Hindlimb muscle (tissue), 1 donor: ENCODE results near the gene B9D1. TPM values are rescaled to one million over a fixed set of nuclear protein-coding genes. Genes with fewer than 3 reads are reported as not detected.
"Not testable (repeated sequence)": the region's sequence is repeated elsewhere in the genome, so short reads cannot be mapped to it uniquely, and the experiment has no call there.

ENCODE experiments used
- DNase-seq: peaks from one replicate; pipeline ENCODE4 v3.0.0-alpha.2; 2013
- polyA plus RNA-seq: library from polyadenylated mRNA; unstranded; fragments of 120-200 nt; gene quantifications from one replicate; pipeline ENCODE4 v1.2.1, GENCODE V29; 2013; ENCODE audit not compliant: insufficient read length

B9D1 gene
- polyA plus RNA-seq, 1 donor: 6.1 TPM

DNA sequence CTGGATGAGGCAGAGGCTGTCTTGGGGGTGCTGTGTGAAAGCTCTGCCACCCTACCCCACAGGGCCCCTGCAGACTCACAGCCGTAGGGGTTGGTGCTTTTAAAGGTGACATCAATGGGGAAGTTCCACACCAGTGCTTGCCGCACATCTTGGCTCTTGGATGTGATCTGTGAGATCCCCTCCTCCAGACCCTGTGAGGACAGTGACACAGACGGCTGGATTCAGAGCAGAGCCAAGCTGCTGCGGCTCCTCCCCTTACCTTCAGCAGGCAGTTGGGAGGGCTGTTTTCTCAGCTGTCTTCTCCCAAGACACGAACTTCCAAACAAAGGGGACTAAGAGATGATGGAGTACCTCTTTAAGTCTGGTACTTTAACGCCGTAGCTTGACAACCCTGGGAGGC lies 4.8 kb downstream of the B9D1 start:
- DNase-seq: no peak

DNA sequence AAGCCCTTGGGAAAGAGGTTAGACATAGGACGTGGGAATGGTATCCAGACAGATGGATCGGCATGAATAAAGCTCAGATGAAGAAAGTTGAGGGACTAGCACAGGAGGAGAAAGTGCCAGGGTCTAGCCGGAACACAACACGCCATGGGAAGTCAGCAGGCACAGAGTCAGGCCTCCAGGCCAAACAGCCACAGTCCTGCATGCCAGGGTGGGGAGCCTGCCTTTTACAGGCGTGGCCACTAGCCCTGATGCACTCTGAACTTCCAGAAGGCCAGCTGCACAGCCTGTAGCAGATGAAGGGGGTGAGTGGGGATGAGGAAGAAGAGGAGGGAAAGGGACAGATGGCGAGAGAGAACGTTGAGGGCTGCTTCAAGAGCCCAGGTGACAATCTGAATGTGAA lies 5.2 kb downstream of the B9D1 start:
- DNase-seq: no peak

DNA sequence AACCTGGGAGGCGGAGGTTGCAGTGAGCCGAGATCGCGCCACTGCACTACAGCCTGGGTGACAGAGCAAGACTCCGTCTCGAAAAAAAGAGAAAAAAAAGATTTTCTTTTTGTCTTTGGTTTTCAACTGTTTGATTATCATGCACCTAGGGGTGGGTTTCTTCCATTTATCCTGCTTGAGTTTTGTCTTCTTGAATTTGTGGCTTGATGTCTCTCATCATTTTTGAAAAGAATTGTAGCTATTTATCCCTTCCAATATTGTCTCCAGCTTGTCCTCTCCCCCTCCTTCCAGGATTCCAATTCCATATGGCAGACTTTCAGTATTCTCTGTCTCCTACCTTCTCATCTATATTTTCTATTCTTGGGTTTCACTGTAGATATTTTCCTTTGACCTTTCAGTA lies 7.8 kb downstream of the B9D1 start:
- no peak for DNase-seq

DNA sequence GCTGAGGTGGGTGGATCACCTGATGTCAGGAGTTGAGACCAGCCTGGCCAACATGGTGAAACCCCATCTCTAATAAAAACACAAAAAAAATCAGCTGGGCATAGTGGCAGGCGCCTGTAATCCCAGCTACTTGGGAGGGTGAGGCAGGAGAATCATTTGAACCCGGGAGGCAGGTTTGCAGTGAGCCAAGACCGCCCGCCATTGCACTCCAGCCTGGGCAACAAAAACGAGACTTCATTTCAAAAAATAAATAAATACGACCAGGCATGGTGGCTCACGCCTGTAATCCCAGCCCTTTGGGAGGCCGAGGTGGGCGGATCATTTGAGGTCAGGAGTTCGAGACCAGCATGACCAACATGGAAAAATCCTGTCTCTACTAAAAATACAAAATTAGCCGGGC lies 9.1 kb downstream of the B9D1 start:
- DNase-seq: not testable (repeated sequence)

DNA sequence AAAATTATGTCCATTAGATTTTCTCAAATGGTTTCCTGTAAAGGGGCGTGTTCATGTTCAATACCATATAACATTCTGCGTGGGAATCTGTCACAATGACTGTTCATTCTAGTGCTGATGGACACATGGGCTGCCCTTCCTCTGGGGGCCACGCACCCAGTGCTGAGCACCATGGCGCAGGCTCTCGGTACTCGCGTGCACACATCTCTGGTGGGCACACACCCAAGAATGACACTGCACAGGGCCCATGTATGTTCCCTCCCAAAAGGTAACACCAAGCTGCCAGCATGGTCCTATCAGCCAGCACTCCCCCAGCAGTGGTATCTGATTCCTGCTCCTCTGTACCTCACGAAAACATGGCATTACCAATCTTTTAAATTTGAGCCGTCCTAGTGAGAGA lies 13.7 kb downstream of the B9D1 start:
- no peak for DNase-seq

DNA sequence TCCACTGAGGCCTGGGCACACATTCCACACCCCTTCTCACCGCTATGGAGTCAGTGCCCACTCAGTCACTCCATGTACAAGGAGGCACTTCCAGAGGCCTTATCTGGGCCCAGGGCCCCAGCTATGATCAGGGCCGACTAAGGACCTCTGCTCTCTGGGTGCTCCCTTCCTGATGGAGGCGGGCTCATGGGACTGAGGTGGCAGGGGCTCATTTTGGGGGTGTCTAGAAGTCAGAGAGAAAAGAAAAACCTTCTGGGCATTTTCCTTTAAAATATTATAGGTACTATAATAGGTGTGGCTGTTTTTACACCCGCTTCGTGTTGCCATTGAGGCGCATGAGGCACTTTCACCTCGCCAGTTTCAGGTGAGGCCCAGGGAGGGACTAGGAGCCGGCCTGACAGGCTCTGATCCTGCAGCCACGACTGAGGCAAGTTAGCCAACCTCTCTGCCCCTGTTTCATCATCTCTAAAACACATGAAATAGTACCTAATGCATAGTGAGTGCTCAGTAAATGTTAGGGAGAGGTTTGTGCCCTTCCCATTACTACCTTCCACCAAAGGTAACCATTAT lies 14.4 kb downstream of the B9D1 start:
- no peak for DNase-seq

DNA sequence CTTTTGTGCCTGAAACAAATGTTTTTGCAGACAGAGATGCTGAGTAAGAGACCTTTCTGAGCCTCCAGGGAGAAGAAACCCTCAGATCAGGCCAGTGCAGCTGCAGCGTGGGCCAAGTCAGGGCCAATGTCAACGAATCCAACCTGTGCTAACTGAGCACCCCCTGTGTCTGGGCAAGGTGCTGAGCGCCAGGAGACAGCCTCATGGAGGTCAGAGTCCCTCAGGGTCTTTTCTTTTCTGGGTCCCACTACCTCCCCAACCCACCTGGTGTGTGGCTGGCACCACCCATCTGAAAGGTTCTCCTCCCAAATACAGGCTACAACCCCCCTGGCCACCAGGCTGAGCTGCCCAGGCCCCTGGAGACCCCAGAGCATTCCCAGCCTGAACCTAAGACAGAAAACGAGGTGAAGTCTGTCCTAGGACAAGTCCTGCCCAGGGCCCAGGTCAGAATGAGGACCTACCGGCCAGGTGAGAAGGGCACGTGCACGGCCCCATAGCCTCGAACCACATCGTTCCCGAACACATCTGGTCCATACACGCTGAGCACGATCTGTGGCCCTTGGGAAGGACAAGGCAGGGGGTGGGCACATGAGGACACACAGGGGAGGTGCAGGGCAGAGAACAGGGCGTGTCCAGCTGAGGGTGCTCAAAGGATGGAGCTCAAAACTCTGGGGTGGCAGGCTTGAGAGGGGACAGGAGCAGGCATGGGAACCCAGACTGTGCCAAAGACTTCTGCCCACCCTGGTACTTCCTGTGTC lies 15.0 kb downstream of the B9D1 start:
- no peak for DNase-seq

DNA sequence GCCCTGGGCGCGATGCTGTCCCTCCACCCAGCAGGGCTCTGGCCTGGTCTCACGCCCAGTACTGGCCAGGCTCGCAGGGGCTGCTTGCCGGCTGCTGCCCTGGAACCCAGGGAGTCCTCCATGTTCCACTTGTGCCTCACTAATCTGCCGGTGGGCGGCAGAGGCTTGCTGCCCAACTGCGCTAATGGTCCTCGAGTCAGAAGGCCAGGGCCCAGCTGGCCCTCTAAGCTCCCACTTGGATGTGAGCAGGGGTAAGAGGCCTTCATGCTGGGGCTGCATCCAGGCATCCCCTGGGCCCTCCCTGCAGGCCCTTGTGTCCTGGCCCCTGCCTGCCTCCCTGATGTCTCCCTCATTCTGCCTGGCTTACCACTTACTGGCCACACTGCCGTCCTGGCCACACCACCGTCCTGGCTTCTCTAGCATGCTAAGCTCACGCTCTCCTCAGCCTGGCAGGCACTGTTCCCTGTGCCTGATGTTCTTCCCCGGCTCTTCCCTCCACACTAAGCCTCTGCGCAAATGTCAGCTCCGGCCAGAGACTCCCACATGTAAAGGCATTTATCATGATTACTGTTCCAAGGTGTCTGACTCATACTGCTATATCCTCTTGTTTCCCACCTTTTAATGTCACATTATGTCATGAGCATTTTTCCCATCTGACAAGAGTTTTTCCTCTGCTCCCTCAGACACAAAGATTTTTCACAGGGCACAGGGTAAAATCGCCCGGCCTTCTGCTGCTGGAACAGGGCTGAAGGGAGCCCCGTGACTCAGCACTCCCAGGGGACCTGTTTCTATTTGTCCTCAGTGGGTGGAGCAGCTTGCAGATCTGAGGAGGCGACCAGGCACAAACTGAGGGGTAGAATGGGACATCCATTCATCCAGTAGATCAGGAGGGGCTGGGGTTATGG lies 15.9 kb downstream of the B9D1 start:
- DNase-seq: peak; percentile 81

DNA sequence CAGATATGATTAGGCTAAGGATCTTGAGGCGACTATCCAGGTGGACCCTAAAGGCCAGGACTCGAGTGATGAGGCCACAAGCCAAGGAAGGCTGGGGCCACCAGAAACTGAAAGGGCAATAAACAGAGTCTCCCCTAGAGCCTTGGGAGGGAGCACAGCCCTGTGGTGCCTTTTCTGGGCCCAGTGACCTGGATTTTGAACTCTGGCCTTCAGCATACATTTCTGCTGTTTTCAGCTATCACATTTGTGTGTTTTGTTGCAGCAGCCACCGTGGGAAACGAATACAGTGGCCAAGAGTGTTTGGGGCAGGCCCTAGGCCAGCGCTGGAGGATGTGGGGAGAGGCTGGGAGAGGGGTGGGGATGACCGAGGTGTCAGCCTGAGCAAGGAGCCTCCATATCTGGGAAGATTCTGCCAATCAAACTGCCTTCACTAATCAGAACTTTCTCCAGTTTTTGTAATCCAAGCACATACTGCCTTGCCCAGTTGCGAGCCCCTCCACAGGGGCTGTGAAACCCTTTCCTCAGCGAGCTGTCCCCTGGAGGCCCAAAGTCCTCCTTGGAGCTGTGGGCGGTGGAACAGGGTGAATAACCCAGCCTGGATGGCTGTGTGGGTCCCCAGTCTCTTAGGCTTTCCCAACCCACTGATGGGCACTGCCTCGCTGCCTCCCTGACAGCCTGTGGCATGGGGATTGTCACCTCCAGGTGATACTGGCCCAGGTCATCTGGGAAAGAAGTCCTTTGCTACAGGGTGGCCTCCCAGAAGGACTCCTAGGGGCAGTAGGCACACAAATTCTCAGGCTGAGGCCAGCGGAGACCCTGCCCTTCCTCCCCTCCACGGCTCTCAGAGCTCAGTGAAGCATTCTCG lies 16.8 kb downstream of the B9D1 start:
- DNase-seq: no peak

DNA sequence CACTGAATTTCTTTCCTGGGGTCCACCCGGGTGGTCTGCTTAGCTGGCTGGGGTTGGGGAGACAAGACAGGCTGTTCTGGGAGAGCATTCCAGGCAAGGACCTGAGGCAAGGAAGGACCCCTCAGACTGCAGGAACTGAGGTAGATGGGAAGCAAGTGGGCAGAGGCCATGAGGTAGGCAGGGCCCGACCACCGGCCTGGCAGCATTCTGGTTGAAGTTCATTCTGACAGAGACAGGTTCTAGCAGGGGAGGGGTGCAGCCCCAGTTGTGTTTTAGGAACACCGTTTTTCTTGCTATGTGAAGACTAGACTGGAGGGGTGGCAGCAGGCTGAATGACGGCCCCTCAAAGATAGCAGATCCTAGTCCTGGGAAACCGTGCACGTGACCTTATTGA lies 17.5 kb downstream of the B9D1 start:
- no peak for DNase-seq

DNA sequence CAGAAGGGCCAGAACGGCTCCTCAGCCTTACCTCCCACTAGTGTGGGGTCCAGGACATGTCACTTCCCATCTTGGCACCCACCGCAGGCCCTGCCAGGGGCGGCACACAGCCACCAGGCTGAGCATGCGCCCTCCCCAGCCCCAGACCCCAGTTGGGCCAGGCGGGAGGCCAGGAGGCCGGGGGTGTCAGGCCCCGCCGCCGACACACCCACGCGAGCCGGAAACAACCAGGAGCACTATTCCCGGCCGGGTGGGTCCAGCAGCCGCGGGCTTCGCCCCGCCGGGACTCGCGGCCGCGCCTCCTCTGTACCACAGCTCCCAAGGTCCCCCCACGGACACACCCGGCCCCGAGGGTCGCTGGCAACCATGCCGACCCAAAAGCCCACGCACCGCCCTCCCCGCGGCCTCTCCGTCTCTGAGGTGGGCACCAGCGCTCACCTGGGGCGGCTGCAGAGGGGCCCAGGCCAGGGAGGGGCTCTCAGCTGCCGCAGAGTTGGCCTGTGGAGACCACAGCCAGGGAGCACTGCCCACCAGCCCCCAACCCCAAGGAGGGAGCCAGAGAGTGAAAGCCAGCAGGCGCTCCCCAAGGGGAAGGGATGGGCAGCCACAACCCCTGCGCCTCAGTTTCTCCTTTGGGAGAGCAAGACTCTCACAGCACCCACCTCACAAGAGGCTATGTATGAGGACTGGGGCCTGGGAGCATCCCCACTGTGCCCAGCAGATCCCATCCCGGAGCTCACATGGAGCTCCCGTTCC lies 18.0 kb downstream of the B9D1 start:
- no peak for DNase-seq

DNA sequence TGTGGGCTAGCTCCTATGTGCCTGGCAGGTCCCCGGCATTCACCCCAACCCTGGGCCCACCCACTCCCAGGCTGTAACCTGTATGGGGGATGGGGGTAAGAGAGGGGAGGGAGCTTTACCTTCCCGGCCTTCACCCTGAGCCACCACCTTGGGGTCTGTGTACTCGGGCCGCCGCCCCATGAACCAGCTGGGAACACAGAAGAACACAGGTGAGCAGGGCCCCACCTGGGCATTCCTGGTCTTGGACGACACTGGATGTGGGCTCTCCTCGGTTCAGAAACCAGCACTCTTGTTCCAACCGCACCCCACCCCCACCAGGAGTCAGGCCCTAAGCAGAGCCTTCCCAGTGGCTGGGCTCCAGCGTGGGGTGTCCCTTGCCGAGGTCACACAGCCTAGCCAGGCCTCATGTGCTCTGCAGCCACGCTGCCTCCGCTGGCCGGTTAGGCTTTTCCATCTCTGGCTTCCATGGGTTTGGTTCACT lies 18.8 kb downstream of the B9D1 start:
- no peak for DNase-seq

DNA sequence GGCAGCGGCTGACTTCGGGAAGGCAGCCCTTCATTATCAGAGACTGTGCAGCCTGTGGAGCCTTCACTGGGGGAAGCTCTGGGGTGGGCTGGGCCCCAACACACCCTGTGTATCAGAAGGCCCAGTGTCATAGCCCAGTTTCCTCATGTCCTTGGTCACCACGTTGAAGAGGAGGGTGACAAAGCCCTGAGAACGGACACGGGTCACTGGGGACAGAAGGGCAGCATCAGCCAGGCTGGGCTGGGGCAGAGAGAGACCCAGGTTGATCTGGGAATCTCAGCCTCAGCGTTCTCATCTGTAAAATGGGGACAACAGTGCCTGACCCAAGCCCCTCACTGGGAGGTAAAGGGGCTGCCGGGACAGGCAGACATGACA lies 19.3 kb downstream of the B9D1 start:
- DNase-seq: no peak

DNA sequence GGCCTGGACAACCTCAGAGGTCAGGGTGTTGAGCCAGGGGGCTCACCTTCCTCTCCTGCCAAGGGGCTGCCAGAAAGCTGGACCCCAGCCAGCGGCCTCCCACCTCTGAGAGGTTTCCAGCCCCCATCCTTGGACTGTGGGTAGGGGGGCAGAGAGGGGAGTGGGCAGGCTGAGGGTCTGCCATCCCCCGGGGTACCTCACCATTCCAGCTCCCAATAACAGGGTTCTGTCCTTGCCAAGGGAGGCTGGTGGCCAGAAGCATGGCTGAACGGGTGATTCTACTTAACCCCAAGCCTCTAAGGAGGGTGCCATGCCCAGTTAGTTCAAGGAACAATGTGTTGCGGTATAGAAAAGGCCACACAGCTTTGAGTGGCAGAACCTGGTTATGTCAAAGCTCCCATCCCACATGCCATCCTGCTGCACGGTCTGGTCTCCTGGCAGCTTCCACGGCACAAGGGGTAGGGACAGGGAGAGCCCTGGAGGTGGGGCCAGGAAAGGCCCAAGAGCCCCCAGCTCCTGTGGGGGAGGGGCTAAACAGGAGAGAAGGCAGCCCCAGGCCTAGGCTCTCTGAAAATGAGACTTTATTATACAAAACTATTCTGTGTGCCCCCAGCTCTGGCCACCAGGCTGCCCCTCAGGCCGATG lies 19.8 kb downstream of the B9D1 start:
- no peak for DNase-seq

DNA sequence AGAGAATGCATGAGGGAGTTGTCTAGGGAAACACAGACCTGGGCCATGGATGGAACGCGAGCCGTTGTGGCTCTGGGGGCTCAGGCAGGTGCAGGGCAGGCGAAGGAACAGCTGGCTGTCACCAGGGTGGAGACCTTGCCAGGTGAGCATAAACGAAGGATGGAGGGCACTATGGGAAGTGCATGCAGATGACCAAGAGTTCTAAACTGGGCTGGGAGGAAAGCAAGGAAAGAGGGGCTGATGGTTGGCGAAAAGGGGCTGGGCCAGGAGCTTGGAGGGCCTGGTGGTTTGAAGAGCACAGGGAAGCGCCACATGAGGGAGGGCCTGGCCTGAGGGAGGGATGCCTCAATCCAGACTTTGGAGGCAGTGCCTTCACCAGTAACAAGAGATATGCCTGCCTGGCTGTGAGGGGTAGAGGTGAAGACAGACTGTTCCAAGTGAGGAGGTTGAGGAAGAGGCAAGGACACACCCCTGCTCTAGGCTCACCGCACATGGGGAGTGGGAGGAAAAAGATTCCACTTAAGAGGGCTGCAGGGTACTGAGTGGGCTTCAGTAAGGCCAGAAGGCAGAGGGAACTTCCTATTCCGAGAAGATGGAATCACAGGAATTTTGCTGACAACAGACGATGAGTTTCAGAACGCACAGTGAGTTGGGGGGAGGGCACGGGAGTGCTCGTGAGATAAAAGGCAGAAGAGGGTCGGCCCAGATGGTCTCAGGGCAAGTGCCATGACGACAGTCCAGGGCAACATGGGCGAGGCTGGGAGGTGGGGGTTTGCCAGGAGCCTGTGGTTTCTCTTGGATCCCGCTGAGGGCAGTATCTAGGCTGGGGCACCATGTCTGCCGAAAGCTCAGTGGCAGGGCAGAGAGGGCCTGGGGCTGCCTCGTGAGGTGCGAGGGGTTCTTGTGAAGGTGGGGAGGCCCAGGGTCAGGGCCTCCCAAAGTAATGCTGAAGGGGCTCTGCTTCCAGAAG lies 20.6 kb downstream of the B9D1 start:
- DNase-seq: no peak

DNA sequence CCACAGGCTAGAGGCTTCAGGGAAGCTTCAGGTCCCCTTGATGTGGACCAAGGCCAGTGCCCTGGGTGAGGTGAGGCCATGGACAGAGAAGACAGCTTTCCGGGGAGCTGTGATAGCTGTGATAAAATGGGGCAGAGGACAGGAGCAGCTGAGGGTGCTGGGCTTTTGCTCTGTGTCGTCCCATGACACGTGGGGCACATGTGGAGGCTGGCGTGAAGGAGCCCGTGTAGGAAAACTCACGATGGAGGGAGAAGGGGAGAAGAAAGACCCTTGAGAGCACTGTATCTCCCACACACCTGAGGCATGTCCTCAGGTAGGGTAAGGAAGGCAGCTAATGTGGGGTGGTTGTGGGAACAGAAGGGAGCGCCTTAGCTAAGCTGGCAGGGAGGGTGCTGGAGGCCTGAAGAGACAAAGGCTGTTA lies 21.3 kb downstream of the B9D1 start:
- DNase-seq: no peak

DNA sequence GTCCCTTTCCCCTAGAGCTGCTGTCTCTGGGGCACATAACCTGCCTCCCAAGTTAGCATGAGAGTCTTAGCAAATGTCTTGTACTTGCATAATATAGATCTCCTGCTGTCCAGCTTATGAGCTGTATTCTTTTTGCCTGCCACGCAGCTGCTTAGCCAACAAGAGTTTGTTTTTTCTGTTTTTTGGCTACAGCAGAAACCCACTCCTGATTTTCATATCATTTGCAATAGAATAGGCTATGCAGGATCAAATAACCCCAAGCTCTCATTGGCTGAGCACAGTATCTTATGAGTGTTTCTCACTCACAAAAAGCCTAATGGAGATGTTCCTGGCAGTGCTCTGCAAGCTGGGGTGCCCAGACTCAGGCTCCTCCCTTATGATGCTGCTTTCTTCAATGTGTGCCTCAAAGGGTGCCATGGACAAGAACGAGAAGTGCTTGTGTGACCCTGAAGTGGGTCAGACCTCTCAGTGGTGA lies 23.1 kb downstream of the B9D1 start:
- no peak for DNase-seq

DNA sequence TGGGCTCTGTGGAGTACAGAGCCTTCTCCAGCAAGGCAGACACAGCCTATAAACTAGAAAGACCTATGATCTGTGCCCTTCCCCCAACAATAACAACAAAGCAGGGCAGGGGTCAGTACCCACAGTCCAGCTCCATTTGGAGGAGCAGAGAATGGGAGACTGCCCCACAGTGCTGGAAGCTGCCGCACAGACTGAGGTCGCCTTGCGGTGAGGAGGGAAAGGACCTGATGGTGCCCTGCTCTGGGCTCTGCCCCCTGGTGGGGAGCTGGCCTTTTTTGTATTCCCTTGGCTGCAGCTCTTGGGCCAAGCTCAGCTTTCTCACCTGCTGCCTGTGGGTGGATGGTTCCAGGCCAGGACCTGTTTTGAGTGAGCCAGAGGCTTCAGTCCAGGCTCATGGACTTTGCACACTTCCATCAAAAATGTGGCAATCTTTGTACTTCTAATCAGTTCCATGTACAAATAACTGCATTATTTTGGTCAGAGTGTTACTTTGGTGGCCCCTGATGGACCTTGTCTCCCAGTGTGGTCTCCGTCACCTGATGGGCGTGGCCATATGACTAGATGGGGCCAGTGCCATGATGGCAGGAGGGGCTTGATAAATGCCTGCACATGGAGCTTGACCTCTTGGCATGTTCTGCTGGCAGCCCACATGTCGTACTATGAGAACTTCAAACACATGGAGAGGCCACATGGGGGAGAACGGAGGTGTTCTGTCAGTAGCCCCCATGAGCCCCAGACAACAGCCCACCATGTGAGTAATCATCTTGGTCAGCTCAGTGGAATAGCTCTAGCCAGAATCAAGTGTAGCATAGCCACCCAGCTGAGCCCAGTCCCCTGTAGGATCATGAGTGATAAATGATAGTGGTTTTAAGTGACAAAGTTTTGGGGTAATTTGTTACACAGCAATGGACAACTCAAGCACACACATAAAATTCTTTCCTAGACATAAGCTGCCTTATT lies 24.2 kb downstream of the B9D1 start:
- no peak for DNase-seq

DNA sequence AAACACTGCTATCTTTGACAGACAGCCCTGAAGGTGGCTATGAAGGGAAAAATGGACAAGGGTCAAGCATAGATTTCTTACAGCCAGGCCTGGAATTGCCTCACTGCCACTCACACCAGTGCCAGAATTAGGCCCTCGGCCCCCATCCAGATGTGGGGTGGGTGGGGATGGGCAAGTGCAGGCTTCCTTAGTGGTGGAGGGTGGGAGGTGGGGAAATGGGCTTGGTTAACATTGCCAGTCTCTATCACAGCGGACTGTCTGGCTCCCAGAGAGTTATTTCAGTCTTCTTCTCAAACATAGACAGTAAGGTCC lies 24.9 kb downstream of the B9D1 start:
- no peak for DNase-seq
